Sigmoid colon (tissue), 4 donors: ENCODE data around the gene FAM53A.

ENCODE experiments used
- CTCF ChIP-seq, 4 experiments: fragments of 450-650 bp in 3 of 4; fragments of 200-600 bp in 1 of 4; IDR thresholded peaks; one replicate each; pipeline ENCODE4 v1.5.1; 2016 to 2019; ENCODE audit warnings: antibody characterized with exemption in 4 of 4, mild to moderate bottlenecking in 3 of 4, moderate library complexity in 2 of 4
- POLR2A ChIP-seq, 2 donors: fragments of 450-650 bp; IDR thresholded peaks; one replicate each; pipeline ENCODE4 v1.6.1; 2016; ENCODE audit warnings: antibody characterized with exemption in 2 of 2, mild to moderate bottlenecking in 2 of 2, moderate library complexity in 2 of 2
- POLR2AphosphoS5 ChIP-seq, 4 donors: sonication (generic); formaldehyde crosslinking; IDR thresholded peaks; one replicate each; pipeline ENCODE4 v1.6.1; 2017; ENCODE audit warnings: antibody characterized with exemption in 4 of 4

DNA sequence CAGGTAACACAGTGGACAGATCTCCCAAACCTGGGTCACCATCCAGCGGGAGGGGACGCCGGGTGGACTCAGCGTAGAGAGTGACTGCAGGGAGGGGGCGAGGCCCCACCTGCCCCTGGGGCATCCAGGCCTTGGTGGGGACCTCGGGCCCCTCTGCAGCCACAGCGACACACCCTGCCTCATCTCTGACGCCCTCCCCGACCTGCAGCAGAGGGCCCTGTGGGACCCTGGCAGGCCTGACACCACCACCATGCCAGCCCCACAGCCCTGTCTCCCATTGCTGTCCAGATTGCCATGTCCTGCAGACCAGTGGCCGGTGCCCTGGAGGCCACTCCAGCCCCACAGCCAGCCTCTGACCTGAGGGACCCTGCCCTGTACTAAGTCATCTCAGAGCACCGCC, 45.2 kb downstream of the FAM53A start:
- TF ChIP-seq CTCF (IDR thresholded peaks at IDR 0.05) (no peak), POLR2AphosphoS5 (IDR thresholded peaks at IDR 0.05) (no peak), POLR2A (IDR thresholded peaks at IDR 0.05) (no peak)
